ENCODE results near the gene ORAI3.

Gene ORAI3

DNA sequence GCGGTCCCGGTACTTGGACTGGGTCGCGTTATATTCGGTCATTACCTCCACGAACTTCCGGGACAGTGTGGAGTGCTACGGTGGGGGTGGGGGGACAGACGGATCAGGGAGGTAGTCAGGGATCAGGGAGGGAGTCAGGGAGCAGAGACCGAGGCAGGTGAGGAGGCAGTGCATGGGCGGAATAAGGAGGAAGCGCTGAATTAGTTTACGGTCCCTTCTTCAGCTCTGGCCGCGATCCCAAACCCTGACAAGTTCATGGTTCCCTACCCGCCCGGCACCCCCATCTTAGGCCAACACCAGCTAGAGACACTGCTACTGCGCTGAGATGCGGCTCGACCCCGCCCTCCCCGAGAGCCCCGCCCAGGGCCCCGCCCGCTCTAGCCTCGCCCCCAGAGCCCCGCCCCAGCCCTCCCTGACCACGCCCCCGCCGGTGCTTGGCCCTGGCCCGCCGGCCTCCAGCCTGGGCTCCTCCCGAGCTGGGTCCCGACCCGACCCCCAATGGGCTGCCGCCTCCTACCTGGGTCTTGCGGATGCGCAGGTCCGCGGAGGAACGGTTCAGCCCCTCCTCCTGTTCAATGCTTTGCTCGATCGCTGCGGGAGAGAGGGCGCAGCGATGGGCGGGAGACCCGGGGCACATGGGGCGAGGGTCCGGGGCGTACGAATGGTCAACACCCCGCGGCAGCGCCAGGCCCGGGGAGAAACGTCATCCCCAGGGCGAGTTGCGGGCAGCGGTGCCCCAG is 48.3 kb downstream of the ORAI3 start:
- peak; percentile 92 for DNase-seq (ENCODE audit: low spot score)
- H3K27ac ChIP-seq: peak overlapping the region; percentile 94
- POLR2A ChIA-PET (ENCODE audit: low non-redundant PET): interaction anchor here (0.7 kb wide), 1 partner anchor 68 kb away, joined by 3 read pairs; no protein-coding TSS in a partner anchor

DNA sequence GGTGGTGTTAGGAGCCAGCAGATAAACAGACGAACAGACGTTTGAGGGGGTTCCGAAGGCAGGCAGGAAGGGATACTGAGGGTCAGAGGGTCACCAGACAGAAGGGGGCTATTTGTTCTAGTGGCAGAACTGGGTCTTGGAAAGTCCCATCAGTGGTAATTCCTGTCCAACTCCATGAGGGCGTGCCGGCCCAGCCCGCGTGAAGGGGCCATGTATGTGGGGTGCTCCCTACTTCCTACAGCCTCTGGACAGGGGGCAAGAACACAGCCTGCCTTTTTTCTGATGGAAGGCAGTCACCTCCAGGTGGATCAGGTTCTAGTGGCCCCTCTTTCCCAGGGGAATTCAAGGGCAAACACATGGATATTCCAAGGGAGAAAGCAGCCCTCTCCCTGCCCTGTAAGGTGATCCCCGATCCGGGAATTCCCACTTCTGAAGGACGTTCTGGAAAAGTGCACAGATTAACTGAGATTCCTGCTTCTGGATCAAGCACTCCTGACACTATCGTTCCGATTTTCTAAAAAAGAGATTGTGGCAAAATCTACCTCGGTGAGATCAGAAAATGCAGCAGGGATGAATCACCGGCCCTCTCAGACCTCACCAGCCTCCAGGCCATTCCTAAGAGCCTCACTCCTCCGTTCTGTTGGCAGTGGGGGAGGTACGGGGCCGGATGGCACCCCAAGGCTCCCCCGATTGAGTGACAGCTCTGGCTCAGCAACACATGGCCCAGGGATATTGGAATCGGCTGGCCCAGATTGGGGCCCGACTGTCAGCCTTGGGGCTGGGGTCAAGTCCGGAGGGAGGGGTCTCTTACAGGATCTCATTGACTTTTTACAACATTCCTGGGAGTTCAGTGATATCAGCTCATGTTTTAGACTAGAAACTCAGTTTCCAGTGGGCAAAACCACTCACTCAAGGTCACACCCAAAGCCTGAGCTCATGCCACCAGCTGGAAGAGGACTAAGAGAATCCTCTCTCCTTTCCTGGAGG is 49.1 kb downstream of the ORAI3 start:
- peak overlapping the region; percentile 94 for H3K27ac ChIP-seq
- DNase-seq (ENCODE audit: low spot score): peak; percentile 92
- CTCF ChIA-PET: interaction anchor here (0.6 to 1.4 kb wide), 3 partner anchors 13 to 445 kb away, joined by 3 to 14 read pairs (median 4); partner anchors contain the start of genes HSD3B7 and ZNF843
- no peak for TF ChIP-seq CTCF (conservative IDR thresholded peaks at IDR 0.05; ENCODE audit: low read depth)
- POLR2A ChIA-PET (ENCODE audit: low non-redundant PET): interaction anchor here (0.5 to 0.7 kb wide), 2 partner anchors 55 to 67 kb away, joined by 3 to 7 read pairs; no protein-coding TSS in a partner anchor

More for the DNA sequence above, 48.3 kb downstream of the ORAI3 start:
- no peak for TF ChIP-seq CTCF (conservative IDR thresholded peaks at IDR 0.05; ENCODE audit: low read depth)
- CTCF ChIA-PET: interaction anchor here (1.5 kb wide), 1 partner anchor 12 kb away, joined by 11 read pairs; the partner anchor contains the start of gene HSD3B7

GRCh38 chr16:30998852-30999761 is 50.2 kb downstream of the ORAI3 start:
- POLR2A ChIA-PET (ENCODE audit: low non-redundant PET): no interaction called here
- CTCF ChIA-PET: interaction anchor here (0.7 to 1.4 kb wide), 4 partner anchors 14 to 715 kb away, joined by 3 to 14 read pairs (median 4); partner anchors contain the start of gene HSD3B7
- DNase-seq (ENCODE audit: low spot score): no peak

DNA sequence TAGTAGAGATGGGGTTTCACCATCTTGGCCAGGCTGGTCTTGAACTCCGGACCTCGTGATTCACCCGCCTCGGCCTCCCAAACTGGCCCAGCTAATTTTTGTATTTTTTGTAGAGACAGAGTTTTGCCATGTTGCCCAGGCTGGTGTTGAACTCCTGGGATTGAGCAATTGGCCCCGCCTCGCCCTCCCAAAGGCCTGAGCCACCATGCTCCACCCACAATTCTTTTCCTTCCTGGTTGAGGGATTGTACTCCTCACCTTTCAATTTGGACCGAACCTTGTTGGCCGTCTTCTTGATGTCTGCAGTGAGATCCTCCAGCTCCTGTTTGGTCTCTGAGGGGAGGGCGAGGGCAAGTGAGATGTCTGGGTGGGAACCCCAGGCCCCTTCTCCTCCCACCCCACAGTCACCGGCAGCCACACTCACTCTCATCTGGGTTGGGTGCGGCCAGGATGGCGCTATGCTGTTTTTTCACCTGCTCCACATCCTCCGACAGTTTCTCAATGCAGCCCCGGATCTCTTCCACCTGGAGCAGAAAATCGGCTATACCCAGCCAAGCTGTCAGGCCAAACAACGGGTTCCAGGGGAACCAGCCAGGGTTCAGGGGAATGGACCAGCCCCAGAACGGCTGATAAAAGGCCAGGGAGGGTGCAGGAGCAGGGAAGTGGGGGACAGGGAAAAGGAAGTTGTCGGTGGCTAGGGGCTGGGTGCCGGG is 52.0 kb downstream of the ORAI3 start:
- CTCF ChIA-PET: interaction anchor here (0.7 to 3.1 kb wide), 2 partner anchors 15 to 86 kb away, joined by 3 to 13 read pairs; partner anchors contain the start of gene HSD3B7
- no peak overlapping the region for H3K27ac ChIP-seq
- TF ChIP-seq CTCF (conservative IDR thresholded peaks at IDR 0.05; ENCODE audit: low read depth): no peak
- POLR2A ChIA-PET (ENCODE audit: low non-redundant PET): no interaction called here
- no peak for DNase-seq (ENCODE audit: low spot score)

More at GRCh38 chr16:30998852-30999761, 50.2 kb downstream of the ORAI3 start:
- H3K27ac ChIP-seq: peak overlapping the region; percentile 94
- no peak for TF ChIP-seq CTCF (conservative IDR thresholded peaks at IDR 0.05; ENCODE audit: low read depth)

GRCh38 chr16:31001507-31002249 is 52.8 kb downstream of the ORAI3 start:
- ChIA-PET CTCF (interaction anchor here (0.5 to 3.1 kb wide), 2 partner anchors 16 to 19 kb away, joined by 3 to 13 read pairs; partner anchors contain the start of gene HSD3B7), POLR2A (ENCODE audit: low non-redundant PET) (interaction anchor here (0.7 kb wide), 1 partner anchor 51 kb away, joined by 12 read pairs; no protein-coding TSS in a partner anchor)
- no peak for DNase-seq (ENCODE audit: low spot score)

More at GRCh38 chr16:31001507-31002249, 52.8 kb downstream of the ORAI3 start:
- peak overlapping the region; percentile 14; the same call in 1 of the 2 replicates for H3K27ac ChIP-seq
- TF ChIP-seq CTCF (conservative IDR thresholded peaks at IDR 0.05; ENCODE audit: low read depth): no peak

Measured in RWPE1 (cell line).